Umbilical cord (tissue), 2 donors: ENCODE data around the gene SYT15B. TPM values are rescaled to one million over a fixed set of nuclear protein-coding genes. Genes with fewer than 3 reads are reported as not detected.
"Not testable (repeated sequence)": the region's sequence is repeated elsewhere in the genome, so short reads cannot be mapped to it uniquely, and the experiment has no call there.

Experiments used
- DNase-seq: peaks from one replicate; pipeline ENCODE4 v3.0.0-alpha.2; 2015; ENCODE audit warnings: low spot score
- total RNA-seq: library from RNA; depleted of rRNA; stranded (reverse); fragments of >200 nt; gene quantifications from one replicate; pipeline ENCODE4 v1.2.3, GENCODE V29; 2014; ENCODE audit warnings: low replicate concordance; ENCODE audit not compliant: insufficient read depth

The SYT15B gene
- total RNA-seq = 8.2 TPM

DNA sequence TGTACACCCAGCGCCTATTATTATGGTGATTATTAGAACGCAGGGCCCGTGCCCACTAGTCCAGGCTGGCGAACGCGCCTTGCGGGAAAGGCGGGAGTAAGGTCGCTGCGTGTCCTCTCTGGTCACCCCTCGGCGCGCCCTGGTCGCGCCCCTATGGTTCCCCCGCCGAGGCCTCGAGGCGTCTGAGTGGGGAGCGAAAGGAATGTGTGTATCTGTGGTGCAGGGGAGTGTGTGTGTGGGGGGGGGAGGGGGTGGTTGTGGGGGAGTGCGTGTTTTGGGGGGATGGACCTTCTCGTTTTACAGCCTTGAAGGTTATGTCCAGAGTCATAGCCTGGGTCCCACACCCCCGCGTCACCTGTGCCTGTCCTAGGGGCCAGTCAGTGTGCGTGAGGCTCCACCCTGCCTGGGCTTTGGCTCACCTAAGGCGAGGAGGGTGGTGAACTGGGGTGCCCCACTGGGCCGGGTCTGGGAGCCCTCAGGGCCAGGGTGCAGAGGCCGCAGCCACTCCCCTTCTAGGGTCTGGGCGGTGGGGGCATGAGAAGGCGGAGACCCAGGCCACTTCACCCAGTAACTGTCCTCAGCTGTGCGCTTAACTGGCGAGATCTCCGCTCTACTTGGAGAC is at the start of gene SYT15B:
Gene SYT15B (minus strand): TSS at position 39 of the 622 bp plus-strand sequence. CDS start 952 bp downstream, outside the sequence.
- not testable (repeated sequence) for DNase-seq

DNA sequence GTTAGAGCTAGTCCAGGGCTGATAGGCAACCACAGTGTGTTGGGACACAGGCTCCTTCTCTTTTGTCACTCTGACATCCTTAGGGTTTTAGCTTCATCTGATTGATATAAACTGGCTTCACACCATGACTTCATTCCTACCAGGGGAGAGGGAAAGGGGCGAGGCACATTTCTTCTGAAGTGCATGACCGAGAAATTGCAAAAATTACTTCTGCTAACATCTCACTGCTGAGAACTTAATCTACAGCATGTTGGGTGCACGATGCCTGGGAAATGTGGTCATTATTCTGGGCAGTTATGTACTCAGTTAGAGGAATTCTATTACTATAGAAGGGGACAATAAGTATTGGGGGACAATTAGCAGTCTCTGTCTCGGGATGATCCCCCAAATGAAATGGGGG is 16.2 kb upstream of the SYT15B start:
- not testable (repeated sequence) for DNase-seq

DNA sequence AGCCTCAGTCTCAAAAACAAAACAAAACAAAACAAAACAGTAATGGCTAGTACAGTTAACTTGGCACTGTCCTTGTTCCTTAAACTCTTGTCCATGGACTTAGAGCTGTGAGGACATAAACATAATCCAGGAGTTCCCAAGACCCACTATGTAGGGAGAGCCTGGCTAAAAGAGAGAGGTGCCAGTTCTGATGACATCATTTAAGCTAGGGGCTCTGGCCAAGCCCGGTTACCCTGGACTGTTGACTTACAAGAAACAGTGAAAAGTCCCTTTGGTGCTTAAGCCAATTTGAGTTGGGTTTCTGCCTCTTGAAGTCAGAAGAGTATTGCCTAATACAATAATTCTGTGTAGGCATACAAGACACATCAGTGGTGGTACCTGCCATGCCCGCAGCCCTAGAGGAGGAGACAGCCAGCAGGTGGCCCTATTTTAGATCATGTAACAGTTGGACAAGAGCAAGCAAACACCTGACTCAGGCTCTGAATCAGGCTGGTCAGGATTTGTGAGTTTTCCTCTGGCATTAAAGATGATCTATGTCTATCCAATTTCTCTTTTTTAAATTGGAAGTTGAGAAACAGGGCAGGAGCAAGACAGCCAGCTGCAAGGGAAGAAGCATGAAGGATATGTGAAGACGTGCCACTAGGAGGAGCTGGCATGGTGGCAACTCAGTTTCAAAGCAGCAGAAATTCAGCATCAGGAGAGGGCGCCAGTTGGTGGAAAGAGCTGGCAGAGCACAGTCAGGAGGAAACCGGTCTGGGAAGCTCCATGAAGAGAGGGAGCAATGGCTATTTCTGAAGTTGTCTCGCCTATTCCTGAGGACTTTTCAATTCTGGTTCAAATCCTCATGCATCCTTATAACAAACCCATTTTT is 12.2 kb upstream of the SYT15B start:
- DNase-seq = peak; percentile 64

DNA sequence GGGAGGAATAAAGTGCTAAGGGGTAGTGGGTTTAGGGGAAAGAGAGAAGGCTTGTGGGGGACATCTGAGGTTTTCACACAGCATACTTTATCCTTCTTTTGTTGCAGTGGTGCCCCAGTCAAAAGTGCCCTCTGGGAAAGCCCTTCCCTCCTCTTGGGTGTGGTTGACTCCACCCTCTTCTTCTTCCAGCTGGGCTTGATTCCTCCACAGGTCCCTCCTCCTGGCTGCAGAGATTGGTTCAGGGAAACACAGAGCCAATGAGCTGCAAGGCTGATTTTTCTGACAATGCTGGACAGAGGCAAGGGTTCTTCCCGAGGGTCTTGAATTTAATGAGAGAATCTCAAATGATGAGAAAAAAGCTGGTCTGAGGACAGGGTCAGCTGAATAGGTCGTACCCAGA is 7.4 kb upstream of the SYT15B start:
- DNase-seq = not testable (repeated sequence)

DNA sequence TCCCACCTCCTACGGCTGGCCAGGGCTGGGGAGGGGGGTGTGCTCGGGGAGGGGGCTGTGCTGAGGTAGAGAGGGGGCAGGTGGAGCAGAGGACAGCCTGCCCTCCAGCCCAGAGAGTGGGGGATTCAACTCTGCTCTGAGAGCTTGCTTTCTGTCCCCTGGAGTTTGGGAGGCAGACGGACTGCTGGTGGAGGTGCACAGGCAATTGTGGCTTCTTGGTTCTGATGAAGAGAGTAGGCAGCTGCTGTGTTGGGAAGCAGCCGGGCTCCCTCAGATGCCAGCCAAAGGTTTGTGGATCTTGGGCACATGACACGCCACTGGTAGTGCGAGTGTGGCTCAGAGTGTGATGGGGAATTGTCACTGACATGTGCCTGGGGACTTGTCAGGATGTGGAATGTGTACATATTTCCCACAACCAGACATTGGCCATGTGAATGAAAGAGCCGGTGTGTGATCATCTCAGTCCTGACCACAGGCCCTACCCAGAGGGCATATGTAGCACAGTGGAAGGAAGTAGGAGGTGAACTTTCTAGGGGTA is 5.3 kb upstream of the SYT15B start:
- DNase-seq = not testable (repeated sequence)

DNA sequence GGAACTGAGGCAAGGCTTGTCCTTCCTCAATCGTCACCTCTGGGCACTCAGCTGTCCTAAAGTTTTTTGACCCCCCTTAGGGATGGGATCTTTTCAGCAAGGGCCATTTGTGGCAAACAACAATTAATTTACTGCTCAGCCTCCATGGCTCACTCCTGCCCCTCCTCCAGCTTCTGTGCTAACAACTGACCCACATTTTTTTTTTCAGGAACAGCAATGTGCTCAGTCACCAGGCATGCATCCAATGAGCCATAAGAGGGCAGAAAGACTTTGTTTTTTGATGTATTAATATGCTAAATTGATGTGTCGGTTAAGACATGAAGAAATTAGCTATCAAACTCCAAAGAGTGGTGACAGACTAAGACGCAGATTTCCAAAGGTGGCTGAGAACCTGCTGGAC is 4.7 kb upstream of the SYT15B start:
- DNase-seq = peak; percentile 59

DNA sequence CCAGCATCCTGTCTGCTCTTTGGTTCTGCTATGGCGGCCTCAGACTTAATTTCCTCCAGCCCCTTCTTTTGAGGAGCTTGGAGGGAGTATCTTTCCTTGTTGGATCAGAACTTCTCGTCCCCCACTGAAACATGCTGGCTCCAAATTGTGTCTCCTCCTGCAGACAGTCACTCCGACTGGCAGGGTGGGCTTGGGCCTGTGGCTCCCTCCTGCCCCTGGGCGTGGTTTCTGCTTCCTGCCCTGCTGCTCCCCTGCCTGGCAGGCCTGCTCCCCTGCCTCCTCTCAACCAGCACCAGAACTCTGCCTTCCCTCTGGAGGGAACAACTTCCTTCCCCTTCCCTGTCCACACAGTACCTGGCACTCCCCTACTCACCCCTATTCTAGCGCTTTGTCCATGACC is 3.8 kb upstream of the SYT15B start:
- DNase-seq = not testable (repeated sequence)

DNA sequence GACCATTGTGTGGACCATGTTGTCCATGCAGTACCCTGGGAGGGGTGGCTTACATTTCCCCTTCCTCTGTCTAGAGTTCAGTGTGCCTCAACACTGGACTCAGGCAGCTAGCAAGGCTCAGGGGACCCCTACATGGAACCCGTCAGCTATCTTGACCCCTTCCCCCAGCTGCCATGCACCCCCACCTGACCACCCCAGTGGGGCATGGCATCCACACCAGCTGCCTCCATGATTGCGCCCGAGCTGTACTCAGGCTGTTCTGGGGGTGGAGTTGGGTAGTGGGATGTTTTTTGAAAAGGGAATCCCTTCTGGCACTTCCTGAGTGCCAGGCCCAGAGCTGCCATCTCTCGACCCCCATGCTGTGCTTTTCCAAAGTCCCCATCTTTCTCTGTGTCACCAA is 1.8 kb upstream of the SYT15B start:
- not testable (repeated sequence) for DNase-seq

DNA sequence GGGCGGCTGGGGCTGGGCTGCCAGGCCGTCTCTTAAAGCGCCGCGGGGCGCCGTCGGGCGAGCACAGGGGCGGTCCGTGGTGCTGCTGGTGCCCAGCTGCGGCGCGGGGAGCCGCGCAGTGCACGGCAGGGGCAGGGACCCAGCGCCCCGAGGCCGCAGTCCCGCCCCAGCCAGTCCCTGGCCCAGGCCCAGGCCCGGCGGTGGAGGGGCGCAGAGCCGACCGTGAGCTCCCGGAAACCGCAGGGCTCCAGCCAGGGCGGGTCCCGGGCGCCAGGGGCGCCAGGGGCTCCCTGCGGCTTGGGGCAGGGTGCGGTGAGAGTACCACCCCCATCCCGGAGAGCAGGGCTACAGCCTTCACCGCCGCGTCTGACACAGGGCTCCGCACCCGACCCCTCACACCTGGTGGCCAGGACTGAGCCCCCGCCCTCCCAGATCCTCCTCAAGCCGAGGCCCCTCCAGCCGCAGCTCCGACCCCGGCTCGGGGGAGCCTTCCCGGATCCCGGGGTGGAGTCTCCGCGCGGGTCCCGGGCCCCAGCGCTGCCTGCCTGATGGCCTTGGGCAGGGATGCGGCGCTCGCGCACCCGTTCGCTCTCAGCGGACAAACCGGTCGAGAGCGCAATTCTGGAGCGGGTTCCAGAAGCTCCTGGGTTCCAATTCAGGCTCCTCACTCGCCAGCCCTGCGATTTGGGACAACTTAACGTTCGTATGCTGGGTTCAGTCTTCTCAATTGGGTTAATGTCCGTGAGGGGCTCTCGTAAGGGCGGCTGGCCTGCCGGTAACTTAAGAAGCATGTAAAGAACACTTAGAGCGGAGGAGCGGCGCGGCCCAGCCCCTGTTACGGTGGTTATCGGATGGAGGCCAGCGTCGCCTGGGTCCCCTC is 478 bp downstream of the SYT15B start:
- not testable (repeated sequence) for DNase-seq

DNA sequence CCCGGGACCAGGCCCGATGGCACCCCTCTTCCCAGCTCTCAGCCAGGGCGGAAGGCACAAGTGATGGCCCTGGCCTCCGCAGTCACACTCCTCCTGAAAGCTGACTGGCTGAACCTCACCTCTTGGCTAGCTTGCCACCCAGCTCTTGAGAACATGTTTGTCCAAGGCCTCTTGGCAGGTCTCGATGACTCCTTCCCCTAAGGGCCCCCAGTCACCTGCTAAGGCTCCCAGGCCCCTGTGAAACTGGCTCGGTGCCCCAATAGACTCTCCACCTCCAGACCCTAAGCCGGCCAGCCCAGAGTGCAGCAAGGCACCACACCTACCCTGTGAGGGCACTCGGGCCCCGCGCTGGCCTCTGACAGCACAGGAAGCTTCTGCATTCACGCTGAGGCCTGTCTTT is 4.5 kb downstream of the SYT15B start:
- not testable (repeated sequence) for DNase-seq

DNA sequence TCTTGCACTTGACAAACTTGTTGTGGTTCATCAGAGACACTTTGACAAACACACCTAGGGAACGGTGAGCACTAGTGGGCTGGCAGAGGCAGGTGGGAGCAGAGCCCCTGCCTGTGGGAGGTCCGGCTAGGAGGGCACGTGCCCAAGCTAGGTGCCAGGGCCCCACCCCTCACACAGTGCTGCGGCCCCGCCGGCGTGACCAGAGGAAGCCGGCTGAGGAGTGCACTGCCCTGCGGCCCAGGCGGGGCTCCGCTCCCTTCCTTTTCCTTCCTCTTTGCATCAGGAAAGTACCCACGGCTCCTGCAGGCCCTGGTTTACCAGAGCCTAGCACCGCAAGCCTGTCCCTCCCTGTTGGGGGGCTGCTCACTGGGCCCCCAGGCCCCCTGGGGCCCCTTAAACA is 7.2 kb downstream of the SYT15B start:
- DNase-seq = not testable (repeated sequence)

DNA sequence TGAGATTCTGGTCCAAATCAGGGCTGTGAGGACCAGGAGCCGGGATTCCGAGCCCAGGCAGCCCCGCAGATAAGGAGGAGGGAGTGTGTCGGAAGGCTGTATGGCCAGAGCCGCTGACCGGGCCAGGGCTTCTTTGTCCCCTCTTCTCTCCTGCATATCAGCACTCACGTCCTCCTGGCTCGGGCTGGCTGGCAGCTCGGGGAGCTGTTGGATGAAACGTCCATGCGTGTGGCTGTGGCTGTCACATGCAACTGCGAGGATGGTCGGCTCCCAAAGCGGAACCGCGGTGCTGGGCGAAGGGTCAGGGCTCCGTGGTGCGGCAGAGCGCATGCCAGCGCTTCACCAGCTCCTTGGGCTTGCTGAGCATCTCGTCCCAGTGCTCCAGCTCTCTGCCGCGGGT is 9.5 kb downstream of the SYT15B start:
- not testable (repeated sequence) for DNase-seq

DNA sequence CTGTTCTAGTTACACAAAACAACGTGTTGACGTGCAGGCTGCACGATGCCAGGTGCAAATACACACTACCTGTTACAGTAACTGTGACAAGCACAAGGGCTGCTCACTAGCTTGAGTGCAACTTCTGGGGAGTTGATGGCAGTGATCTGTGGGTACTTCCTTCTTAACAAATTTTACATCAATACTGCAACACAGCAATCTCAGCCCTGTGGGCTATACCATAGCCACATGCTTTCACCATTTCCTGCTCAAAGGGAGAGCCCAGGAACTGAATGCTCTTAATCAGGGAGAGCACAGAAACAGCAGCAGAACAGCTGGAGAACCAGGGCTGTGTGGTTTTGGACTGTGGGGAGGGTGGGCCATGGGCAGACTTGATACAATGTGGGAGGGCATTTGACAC is 10.2 kb downstream of the SYT15B start:
- not testable (repeated sequence) for DNase-seq

DNA sequence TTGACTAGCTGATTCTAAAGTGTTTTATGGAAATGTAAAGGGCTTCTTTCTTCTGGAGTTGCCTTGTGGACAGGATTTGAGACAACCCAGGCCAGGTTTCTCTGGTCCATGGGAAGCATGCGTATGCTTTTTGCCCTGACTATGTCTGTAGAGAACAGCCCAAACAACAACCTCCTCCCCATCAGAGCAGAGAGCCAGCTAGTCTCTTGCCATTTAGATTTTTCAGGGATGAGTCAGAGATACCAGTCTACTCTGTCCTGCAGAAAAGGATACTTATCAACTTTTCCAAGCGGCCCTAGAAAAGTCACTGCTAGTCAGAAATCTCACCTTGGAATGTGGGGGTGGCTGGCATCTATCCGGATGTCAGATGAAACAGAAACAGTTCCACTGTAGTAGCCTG is 11.6 kb downstream of the SYT15B start:
- not testable (repeated sequence) for DNase-seq

DNA sequence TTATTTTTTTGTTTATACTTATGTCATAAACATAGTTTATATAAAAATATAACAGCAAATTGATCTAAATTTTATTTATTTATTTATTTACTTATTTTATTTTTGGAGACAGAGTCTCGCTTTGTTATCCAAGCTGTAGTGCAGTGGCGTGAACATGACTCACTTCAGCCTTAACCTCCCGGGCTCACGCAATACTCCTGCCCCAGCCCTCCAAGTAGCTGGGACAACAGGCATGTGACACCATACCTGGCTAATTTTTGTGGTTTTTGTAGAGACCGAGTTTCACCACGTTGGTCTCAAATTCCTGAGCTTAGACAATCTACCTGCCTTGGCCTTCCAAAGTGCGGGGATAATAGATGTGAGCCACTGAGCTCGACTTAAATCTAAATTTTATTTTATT is 13.0 kb downstream of the SYT15B start:
- not testable (repeated sequence) for DNase-seq

DNA sequence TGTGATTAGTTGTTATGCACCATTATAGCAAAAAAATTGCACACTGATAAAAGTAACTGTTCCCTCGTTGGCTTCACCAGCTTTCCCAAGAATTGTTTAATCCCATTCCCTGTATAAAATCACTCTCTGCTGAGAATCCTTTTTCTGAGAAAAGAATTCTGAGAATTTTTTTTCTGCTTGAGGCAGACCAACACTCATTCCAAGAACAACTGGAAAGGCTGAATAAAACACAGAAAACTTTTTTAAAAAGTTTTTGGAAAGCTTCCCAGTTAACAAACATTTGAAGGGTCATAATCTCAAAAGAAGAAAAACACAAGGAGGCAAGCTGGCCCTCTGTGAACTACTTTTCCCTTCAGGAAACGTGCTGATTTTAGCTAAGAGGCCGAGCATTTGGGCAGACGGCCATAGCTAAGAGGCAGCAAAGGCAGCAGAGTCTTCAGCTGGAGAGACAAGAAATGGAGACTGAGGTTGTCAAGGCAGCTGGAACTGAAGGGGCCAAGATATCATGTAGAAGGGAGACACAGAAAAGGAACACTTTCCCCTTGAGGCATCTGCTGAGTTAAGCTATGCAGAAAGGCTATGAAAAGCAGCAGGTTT is 16.5 kb downstream of the SYT15B start:
- DNase-seq = peak; percentile 66

DNA sequence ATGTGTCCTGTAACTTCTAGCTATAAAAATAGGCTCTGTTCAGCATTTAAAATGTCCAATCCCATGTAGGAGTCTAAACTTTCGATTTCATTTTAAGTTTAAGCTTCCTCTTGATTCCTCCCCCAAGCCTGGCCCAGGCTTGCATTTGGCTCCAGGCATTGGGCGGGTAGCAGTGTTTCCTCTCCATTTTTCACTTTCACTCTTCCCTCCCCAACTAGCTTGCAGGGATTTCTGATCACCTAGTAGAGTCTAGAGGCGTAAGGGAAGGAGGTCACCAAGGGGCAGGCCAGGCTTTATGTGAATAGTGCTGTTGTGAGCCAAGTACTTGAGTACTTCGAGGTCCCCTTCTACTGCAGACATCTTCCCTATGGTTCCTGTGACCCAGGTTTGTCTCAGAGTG is 18.5 kb downstream of the SYT15B start:
- DNase-seq = not testable (repeated sequence)

DNA sequence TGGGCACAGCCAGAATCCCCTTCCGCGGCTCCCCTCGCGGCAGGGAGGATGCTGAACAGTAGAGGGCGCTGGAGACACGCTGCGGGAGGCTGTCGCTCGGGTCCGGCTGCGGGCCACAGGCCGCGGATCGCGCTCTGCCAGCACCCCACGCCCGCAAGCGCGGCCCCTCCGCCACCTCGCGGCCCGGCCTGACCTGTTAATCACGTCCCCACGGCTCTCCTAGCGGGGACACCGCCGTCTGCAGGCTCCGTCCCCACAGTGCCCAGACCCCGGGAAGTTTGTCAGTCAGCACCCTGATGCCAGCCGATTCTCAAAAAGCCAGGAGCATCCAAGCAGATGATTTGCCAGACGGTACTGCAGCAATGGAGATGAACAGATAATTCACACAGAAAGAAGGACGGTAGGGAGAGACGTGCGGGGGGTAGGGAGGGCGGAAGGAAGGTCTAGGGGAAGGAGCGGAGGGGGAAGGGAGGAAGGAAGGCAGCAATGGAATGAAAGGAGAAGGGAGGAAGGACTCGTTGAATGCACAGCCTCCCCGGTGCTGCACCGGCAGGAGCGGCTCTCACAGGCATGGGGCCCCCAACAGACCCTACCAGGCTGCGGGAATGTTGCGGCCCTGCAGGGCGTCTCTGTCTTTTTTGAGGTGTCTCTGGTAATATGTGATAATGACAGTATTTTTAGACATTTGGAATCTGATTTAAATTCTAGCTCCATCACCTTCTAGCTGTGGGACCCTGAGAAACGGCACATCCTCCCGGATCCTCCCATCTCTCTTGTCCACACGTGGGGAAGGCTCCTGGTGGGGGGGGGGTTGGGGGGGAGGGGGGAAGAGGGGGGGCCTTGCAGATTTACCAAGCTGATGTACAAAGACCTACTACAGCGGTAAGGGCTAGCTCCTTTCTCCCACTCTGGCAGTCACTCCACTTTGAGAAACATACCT is 19.5 kb downstream of the SYT15B start:
- peak; percentile 20 for DNase-seq

DNA sequence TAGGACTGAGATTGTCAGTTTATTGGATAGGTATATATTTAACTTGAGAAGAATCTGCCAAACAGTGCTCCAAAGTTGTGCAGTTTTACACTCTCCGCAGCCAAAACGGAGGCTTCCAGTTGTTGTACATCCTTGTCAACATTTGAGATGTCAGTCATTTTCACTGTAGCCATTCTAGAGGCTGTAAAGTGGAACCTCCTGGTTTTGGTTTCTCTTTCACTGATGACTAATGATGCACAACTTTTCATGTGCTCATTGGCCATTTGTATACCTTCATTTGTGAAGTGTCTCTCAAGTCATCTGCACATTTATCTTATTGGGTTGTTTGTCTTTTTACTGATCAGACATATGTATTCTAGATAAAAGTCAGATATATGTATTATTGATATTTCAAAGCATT is 22.5 kb downstream of the SYT15B start:
- DNase-seq = not testable (repeated sequence)

DNA sequence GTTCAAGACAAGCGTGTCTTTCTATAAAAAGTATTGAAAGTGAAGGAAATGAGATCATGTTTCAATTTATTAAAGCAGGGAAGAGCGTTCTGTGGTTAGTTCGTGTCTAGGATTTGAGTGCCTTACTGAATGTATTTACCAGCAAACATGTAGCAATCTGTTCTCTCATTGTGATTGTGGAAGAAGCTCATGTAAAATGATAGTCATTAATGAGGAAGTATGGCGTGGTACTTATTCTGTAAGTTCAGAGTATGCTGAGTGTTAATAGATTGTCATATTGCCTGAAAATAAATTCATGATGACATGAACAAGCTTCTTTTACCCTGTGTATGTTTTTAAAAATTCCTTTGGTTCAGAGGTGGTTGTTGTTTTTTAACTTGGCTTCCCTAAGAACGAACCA is 32.5 kb downstream of the SYT15B start:
- DNase-seq = not testable (repeated sequence)
